H1 (cell line): ENCODE data around the gene UGT1A3. TPM values are rescaled to one million over a fixed set of nuclear protein-coding genes. Genes with fewer than 3 reads are reported as not detected.

Source experiments
- EZH2 ChIP-seq: fragments of 200-600 bp; sonication (generic); IDR thresholded peaks from 2 replicates; pipeline ENCODE4 v1.7.1; 2012; ENCODE audit warnings: low read depth, mild to moderate bottlenecking, moderate library complexity, low read length, inconsistent platforms; ENCODE audit not compliant: severe bottlenecking
- GABPA ChIP-seq: IDR thresholded peaks from 2 replicates; pipeline ENCODE4 v1.6.1; 2011; ENCODE audit warnings: mild to moderate bottlenecking, low read length, moderate library complexity, borderline replicate concordance; ENCODE audit not compliant: insufficient read depth
- GTF2F1 ChIP-seq: IDR thresholded peaks from 2 replicates; pipeline ENCODE4 v1.6.1; 2012; ENCODE audit warnings: low read depth, low read length, improper control_type of control experiment, borderline replicate concordance
- HDAC2 ChIP-seq, 2 experiments: fragments of 300-600 bp in 1 of 2; sonication (generic) in 1 of 2; IDR thresholded peaks; 2 replicates each; pipeline ENCODE4 v1.6.1; 2011 to 2012; ENCODE audit warnings: low read depth in 2 of 2, low read length in 2 of 2, mild to moderate bottlenecking in 2 of 2, moderate library complexity in 2 of 2, borderline replicate concordance in 1 of 2, inconsistent platforms in 1 of 2
- MAX ChIP-seq: IDR thresholded peaks from 2 replicates; pipeline ENCODE4 v1.6.1; 2012; ENCODE audit warnings: inconsistent platforms
- polyA plus RNA-seq, 7 experiments: library from polyadenylated mRNA; depleted of rRNA in 3 of 7; stranded (reverse) in 5 of 7; unstranded in 2 of 7; fragments of >200 nt in 5 of 7; fragments of 200-250 nt in 2 of 7; gene quantifications; 1 replicate in 5 of 7; 2 replicates in 1 of 7; 4 replicates in 1 of 7; pipeline versions ENCODE4 v1.2.1 to v1.2.3, GENCODE V29; 2011 to 2013; ENCODE audit warnings: missing spikeins in 2 of 7, mixed read lengths in 2 of 7
- total RNA-seq: library from RNA; stranded (reverse); fragmentation: NEBNext Ultra II Directional; extraction: Animal tissue kit (Norgen Biotek cat#: 25700); gene quantifications from 2 replicates; pipeline ENCODE4 v1.2.1, GENCODE V29; 2021

Gene UGT1A3
- total and polyA plus RNA-seq, 2 of the 8 experiments (the other 6 are each of a cell fraction or from before 2014, with no cell fraction given), result not detected

GRCh38 chr2:233822101-233822771 lies 93.4 kb downstream of the UGT1A3 start (continued):
- TF ChIP-seq EZH2, result no peak
- no peak for TF ChIP-seq GABPA
- no peak for TF ChIP-seq GTF2F1
- no peak for TF ChIP-seq HDAC2 (IDR thresholded peaks at IDR 0.05; ENCODE audit: borderline replicate concordance in 1 of 2, low read depth in 2 of 2, low read length in 2 of 2)
- no peak for TF ChIP-seq MAX

Other genes with a start within 250 kb of the UGT1A3 start
- 12.0 and 12.9 TPM in 2 replicates for gene USP40, start 162.3 kb upstream of the UGT1A3 start, total RNA-seq
- gene USP40, start 162.3 kb upstream of the UGT1A3 start, polyA plus RNA-seq (2011; rRNA removed), result 15.7 and 17.4 TPM in 2 replicates
- not detected in 2 replicates for gene UGT1A8, start 111.4 kb upstream of the UGT1A3 start, total RNA-seq
- gene UGT1A8, start 111.4 kb upstream of the UGT1A3 start, polyA plus RNA-seq (2011; rRNA removed), result 0.03 TPM in 1 of 2 replicates, not detected in the other
- gene UGT1A10, start 92.6 kb upstream of the UGT1A3 start, total RNA-seq, result not detected in 2 replicates
- gene UGT1A10, start 92.6 kb upstream of the UGT1A3 start, polyA plus RNA-seq (2011; rRNA removed), result not detected in 2 replicates
- gene UGT1A9, start 57.1 kb upstream of the UGT1A3 start, total RNA-seq, result not detected in 2 replicates
- gene UGT1A9, start 57.1 kb upstream of the UGT1A3 start, polyA plus RNA-seq (2011; rRNA removed), result not detected in 2 replicates
- gene UGT1A7, start 47.1 kb upstream of the UGT1A3 start, total RNA-seq, result not detected in 2 replicates
- gene UGT1A7, start 47.1 kb upstream of the UGT1A3 start, polyA plus RNA-seq (2011; rRNA removed), result not detected in 2 replicates
- not detected in 2 replicates for gene UGT1A6, start 36.2 kb upstream of the UGT1A3 start, total RNA-seq
- not detected in 2 replicates for gene UGT1A6, start 36.2 kb upstream of the UGT1A3 start, polyA plus RNA-seq (2011; rRNA removed)
- gene UGT1A5, start 16.1 kb upstream of the UGT1A3 start, total RNA-seq, result not detected in 2 replicates
- not detected in 2 replicates for gene UGT1A5, start 16.1 kb upstream of the UGT1A3 start, polyA plus RNA-seq (2011; rRNA removed)
- gene UGT1A4, start 10.3 kb upstream of the UGT1A3 start, total RNA-seq, result not detected in 2 replicates
- not detected in 2 replicates for gene UGT1A4, start 10.3 kb upstream of the UGT1A3 start, polyA plus RNA-seq (2011; rRNA removed)
- not detected in 2 replicates for gene UGT1A1, start 31.2 kb downstream of the UGT1A3 start, total RNA-seq
- gene UGT1A1, start 31.2 kb downstream of the UGT1A3 start, polyA plus RNA-seq (2011; rRNA removed), result not detected in 2 replicates
- gene MROH2A, start 49.3 kb downstream of the UGT1A3 start, total RNA-seq, result not detected in 2 replicates
- gene MROH2A, start 49.3 kb downstream of the UGT1A3 start, polyA plus RNA-seq (2011; rRNA removed), result not detected in 2 replicates
- gene HJURP, start 125.5 kb downstream of the UGT1A3 start, total RNA-seq, result 56.6 and 60.5 TPM in 2 replicates
- gene HJURP, start 125.5 kb downstream of the UGT1A3 start, polyA plus RNA-seq (2011; rRNA removed), result 39.3 and 49.3 TPM in 2 replicates
- 0.54 TPM in 1 of 2 replicates, not detected in the other for gene TRPM8, start 188.3 kb downstream of the UGT1A3 start, total RNA-seq
- gene TRPM8, start 188.3 kb downstream of the UGT1A3 start, polyA plus RNA-seq (2011; rRNA removed), result 0.18 and 0.44 TPM in 2 replicates